Embryonic facial prominence (tissue), 1 donor: ENCODE data around the gene CSNK1E.

ENCODE experiments used
- DNase-seq: peaks from one replicate; pipeline ENCODE4 v3.0.0-alpha.2; 2016; ENCODE audit errors: extremely low spot score

CSNK1E gene

GRCh38 chr22:38249803-38250642, 67.2 kb downstream of the CSNK1E start:
- no peak for DNase-seq

- no peak for DNase-seq
Observed at GRCh38 chr22:38249301-38249700, 67.9 kb downstream of the CSNK1E start.

GRCh38 chr22:38248280-38248679, 69.0 kb downstream of the CSNK1E start:
- DNase-seq, result no peak

GRCh38 chr22:38247713-38248112, 69.5 kb downstream of the CSNK1E start:
- DNase-seq, result no peak

GRCh38 chr22:38246692-38247091, 70.5 kb downstream of the CSNK1E start:
- DNase-seq, result no peak

GRCh38 chr22:38246046-38246658, 71.1 kb downstream of the CSNK1E start:
- DNase-seq, result no peak

- no peak for DNase-seq
Observed at GRCh38 chr22:38244106-38244505, 73.1 kb downstream of the CSNK1E start.

- DNase-seq, result no peak
Observed at GRCh38 chr22:38243007-38243765, 74.0 kb downstream of the CSNK1E start.

- DNase-seq, result no peak
Observed at GRCh38 chr22:38240734-38241252, 76.4 kb downstream of the CSNK1E start.
